ENCODE measurements around the gene IMPDH1. TPM values are rescaled to one million over a fixed set of nuclear protein-coding genes. Genes with fewer than 3 reads are reported as not detected.

Gene IMPDH1
- total RNA-seq, 2 donors from 2014 or later, result 48.2 to 91.6 TPM

DNA sequence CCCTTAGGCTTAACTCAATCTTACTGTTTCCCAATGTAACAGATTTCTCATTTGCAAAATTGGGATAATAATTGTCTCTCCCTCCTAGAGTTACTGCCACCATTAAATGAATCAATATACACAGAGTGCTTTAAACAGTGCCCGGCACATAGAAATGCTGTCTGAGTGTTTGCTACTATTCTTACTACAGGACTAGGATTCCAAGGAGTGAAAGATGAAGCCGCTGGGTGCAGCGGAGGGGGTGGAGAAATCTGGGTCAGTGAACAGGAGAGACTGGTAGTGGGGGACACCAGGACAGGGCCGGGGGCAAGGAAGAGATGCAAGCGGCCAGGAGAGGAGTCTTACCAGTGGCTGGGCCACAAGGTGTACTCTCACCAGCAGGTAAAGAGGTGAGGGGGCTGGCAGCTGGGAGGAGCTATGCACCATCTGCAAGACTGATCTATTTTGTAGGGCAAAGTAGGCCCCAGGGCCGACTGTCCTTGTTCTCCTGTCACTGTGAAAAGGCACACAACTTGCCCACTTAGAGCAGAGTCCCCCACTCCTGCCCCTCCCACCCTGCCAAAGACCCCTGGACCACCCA lies 29.8 kb downstream of the IMPDH1 start:
- WGBS, result 85% methylated on average over 6 of the region's 6 CpGs
- Histone ChIP-seq H3K27me3 (replicated peaks; ENCODE audit: insufficient read depth) (no peaks in the 10 kb centered on the region), H3K36me3 (no peaks in the 10 kb centered on the region), H3K4me3 (no peak overlapping the region), H3K4me1 (replicated peaks) (no peaks in the 10 kb centered on the region), H3K9me3 (no peaks in the 10 kb centered on the region), H3K27ac (no peak overlapping the region)
- no peak for DNase-seq (ENCODE audit: low spot score)
- intact Hi-C loops (cut with DNase I), result no loop called here
- no peak for TF ChIP-seq POLR2AphosphoS5 (IDR thresholded peaks at IDR 0.05)
- no peak for TF ChIP-seq POLR2A (IDR thresholded peaks at IDR 0.05)
- no peak for TF ChIP-seq CTCF (IDR thresholded peaks at IDR 0.05)

DNA sequence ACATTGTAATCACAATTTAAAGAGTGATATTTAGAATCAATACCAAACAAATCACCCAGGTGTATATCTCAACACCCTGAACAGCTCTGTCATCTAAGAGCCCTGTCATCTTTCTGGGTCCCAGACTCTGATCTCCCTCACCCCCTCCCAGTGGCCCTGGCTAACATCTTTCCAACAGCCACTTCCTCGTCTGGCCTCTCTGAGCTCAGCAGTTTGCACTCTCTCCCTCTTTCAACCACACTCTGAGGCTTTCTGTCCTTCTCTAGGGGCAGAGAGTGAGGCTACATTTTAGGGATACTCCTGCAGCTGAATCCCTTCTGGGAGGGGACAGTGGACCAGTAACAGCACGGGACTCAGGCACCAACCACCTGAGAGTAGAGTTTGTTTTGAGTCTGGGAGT lies 31.1 kb downstream of the IMPDH1 start:
- no peaks in the 10 kb centered on the region for H3K36me3 ChIP-seq
- no peak for DNase-seq (ENCODE audit: low spot score)
- H3K9me3 ChIP-seq, result no peaks in the 10 kb centered on the region
- WGBS, result 61% methylated on average over 2 of the region's 2 CpGs
- no peak overlapping the region for H3K27ac ChIP-seq
- intact Hi-C loops (cut with DNase I), result no loop called here
- H3K27me3 ChIP-seq (replicated peaks; ENCODE audit: insufficient read depth), result no peaks in the 10 kb centered on the region
- H3K4me1 ChIP-seq (replicated peaks), result no peaks in the 10 kb centered on the region
- H3K4me3 ChIP-seq, result no peak overlapping the region
- TF ChIP-seq POLR2AphosphoS5 (IDR thresholded peaks at IDR 0.05) (no peak), POLR2A (IDR thresholded peaks at IDR 0.05) (no peak), CTCF (IDR thresholded peaks at IDR 0.05) (no peak)

- 93% methylated on average over 3 of the region's 3 CpGs for WGBS
- TF ChIP-seq POLR2A (IDR thresholded peaks at IDR 0.05) (no peak), CTCF (IDR thresholded peaks at IDR 0.05) (no peak), POLR2AphosphoS5 (IDR thresholded peaks at IDR 0.05) (no peak)
- intact Hi-C loops (cut with DNase I), result no loop called here
Observed at GRCh38 chr7:128376077-128376476, 33.7 kb downstream of the IMPDH1 start.

GRCh38 chr7:128374041-128374440 lies 35.7 kb downstream of the IMPDH1 start:
- no peaks in the 10 kb centered on the region for H3K4me1 ChIP-seq (replicated peaks)
- no peaks in the 10 kb centered on the region for H3K36me3 ChIP-seq
- intact Hi-C loops (cut with DNase I), result no loop called here
- no peaks in the 10 kb centered on the region for H3K9me3 ChIP-seq
- no peak overlapping the region for H3K27ac ChIP-seq
- no peak overlapping the region for H3K4me3 ChIP-seq
- TF ChIP-seq POLR2AphosphoS5 (IDR thresholded peaks at IDR 0.05) (no peak), CTCF (IDR thresholded peaks at IDR 0.05) (no peak), POLR2A (IDR thresholded peaks at IDR 0.05) (no peak)
- 62% methylated on average over 1 of the region's 1 CpG for WGBS
- no peak for DNase-seq (ENCODE audit: low spot score)
- H3K27me3 ChIP-seq (replicated peaks; ENCODE audit: insufficient read depth), result no peaks in the 10 kb centered on the region

More at GRCh38 chr7:128376077-128376476, 33.7 kb downstream of the IMPDH1 start:
- Histone ChIP-seq H3K27me3 (replicated peaks; ENCODE audit: insufficient read depth) (no peaks in the 10 kb centered on the region), H3K36me3 (no peaks in the 10 kb centered on the region), H3K4me3 (no peak overlapping the region), H3K9me3 (no peaks in the 10 kb centered on the region), H3K27ac (no peak overlapping the region), H3K4me1 (replicated peaks) (no peaks in the 10 kb centered on the region)
- DNase-seq (ENCODE audit: low spot score), result no peak

DNA sequence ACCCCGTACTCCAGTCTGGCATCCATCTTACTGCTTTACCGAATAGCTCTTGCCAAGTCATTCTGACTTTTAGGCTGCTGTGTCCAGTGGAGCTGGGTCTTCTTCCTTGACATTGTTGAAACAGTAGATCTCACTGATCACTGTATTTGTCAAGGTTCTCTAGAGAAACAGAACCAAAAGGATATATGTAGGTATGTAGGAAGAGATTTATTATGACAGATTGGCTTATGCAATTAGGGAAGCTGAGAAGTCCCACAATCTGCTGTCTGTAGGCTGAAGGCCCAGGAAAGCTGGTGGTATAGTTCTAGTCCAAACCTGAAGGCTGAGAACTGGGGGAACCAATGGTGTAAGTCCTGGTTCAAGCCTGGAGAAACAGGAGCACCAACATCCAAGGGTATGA lies 36.2 kb downstream of the IMPDH1 start:
- no peak for DNase-seq (ENCODE audit: low spot score)
- H3K9me3 ChIP-seq, result no peaks in the 10 kb centered on the region
- H3K4me3 ChIP-seq, result no peak overlapping the region
- TF ChIP-seq POLR2AphosphoS5 (IDR thresholded peaks at IDR 0.05) (no peak), POLR2A (IDR thresholded peaks at IDR 0.05) (no peak), CTCF (IDR thresholded peaks at IDR 0.05) (no peak)
- intact Hi-C loops (cut with DNase I), result no loop called here
- H3K27ac ChIP-seq, result no peak overlapping the region
- H3K27me3 ChIP-seq (replicated peaks; ENCODE audit: insufficient read depth), result no peaks in the 10 kb centered on the region
- H3K4me1 ChIP-seq (replicated peaks), result no peaks in the 10 kb centered on the region
- H3K36me3 ChIP-seq, result no peaks in the 10 kb centered on the region
- WGBS, result 68% methylated on average over 2 of the region's 2 CpGs
